Amniotic stem cell (primary cell): ENCODE measurements around the gene DOCK4.

Experiments used
- DNase-seq: peaks from one replicate; lab custom pipeline; 2025; lab: John Stamatoyannopoulos, UW

The DOCK4 gene

GRCh38 chr7:111758332-111758731, 447.9 kb downstream of the DOCK4 start:
- no peak for DNase-seq

GRCh38 chr7:111756687-111757178, 449.5 kb downstream of the DOCK4 start:
- DNase-seq = no peak

GRCh38 chr7:111755383-111755782, 450.8 kb downstream of the DOCK4 start:
- DNase-seq = no peak

DNA sequence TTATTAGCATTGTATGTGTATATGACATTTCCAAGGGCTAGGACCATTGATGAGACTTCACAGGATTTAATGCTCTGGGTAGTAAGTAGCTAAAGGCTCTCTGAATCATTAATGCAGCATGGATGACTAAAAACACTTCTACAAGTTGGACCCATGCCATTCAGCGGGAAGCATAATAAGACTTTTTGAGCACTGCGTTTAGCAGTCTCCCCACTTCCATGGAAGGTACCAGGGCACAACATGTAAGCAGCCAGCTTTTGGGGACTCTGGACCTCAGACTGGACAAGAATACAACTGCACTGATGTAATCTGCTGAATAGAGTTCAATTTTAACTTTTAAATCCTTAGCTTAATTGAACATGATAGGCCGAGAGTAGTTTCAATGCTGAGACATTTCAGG, 452.2 kb downstream of the DOCK4 start:
- no peak for DNase-seq

GRCh38 chr7:111752022-111752582, 454.1 kb downstream of the DOCK4 start:
- DNase-seq = peak; percentile 25

DNA sequence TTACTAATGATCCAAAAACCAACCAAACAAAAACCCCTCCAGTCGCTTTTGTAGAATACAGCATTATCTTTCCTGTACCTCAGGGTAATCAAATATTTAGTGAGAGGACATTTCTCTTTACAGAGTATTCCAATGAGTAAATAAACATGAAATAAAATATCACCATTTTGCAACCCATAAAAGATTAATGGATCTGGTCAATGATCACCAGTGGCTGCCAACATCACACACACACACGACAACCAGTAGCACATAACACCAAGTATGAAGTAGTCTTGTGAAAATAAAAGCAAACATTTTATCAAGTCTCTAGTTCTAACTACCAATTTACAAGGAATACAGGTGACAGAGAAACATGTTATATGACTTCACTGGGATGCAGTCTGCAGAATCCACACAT, 455.3 kb downstream of the DOCK4 start:
- no peak for DNase-seq

DNA sequence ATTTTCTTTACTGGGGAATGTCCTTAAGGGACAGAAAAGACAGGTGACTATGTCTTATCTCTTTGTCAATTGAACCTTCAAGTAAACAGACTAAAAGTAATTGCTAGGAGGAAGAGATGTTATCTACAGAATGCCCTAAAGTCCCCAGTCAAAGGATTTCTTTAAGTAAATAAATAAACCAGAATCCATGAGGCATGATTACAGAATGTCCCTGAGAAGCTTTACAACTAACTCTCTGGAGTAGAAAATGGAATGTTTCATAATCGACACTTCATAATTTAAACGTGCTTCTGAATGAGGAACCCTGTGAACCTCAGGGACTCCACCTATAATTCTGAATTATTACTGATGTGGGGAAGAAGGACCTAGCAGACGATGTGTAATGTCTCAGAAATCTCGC, 456.0 kb downstream of the DOCK4 start:
- no peak for DNase-seq

GRCh38 chr7:111749625-111750024, 456.6 kb downstream of the DOCK4 start:
- DNase-seq = no peak

DNA sequence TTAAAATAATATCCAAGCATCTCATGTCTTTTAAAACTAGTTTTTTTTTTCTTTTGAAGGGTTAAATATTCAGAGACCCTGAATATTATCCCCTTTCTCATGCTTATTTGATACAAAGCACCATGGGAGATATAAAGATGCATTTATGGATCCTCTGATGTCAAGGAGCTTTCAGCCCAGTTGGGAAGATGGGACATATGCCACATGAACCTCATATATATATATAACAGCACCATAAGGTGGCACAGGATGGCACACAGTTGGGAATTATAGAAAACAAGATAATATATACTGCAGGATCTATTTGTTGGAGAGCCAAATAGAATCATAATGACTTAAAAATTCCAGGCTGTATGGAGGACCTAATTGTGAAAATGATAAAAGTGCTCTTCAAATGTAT, 458.5 kb downstream of the DOCK4 start:
- no peak for DNase-seq

- DNase-seq = no peak
These were observed 459.2 kb downstream of the DOCK4 start for GRCh38 chr7:111746950-111747349.

GRCh38 chr7:111744501-111745155, 461.6 kb downstream of the DOCK4 start:
- DNase-seq = no peak

GRCh38 chr7:111743244-111743847, 462.9 kb downstream of the DOCK4 start:
- no peak for DNase-seq

DNA sequence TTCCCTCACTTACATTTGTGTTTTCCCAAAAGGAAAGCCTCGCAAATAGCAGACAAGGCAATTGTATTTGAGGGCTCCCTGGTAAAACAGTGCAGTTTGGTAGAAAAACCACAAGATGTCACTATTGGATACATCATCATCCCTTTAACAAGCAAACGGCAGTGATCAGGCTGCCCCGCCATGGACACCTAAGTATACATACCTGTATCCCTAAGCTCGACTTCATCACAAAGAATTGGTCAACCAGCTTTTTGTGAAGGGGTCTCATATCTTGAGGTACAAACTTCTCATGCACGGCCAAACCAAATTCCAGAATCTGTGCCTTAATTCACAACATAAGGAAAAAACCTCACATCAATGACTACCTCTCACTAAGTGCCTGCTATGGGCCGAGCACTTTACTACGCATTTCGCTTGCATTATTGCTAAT, 464.4 kb downstream of the DOCK4 start:
- DNase-seq = no peak

- no peak for DNase-seq
These were observed 465.3 kb downstream of the DOCK4 start for GRCh38 chr7:111740942-111741341.

GRCh38 chr7:111736552-111736874, 469.7 kb downstream of the DOCK4 start:
- no peak for DNase-seq

DNA sequence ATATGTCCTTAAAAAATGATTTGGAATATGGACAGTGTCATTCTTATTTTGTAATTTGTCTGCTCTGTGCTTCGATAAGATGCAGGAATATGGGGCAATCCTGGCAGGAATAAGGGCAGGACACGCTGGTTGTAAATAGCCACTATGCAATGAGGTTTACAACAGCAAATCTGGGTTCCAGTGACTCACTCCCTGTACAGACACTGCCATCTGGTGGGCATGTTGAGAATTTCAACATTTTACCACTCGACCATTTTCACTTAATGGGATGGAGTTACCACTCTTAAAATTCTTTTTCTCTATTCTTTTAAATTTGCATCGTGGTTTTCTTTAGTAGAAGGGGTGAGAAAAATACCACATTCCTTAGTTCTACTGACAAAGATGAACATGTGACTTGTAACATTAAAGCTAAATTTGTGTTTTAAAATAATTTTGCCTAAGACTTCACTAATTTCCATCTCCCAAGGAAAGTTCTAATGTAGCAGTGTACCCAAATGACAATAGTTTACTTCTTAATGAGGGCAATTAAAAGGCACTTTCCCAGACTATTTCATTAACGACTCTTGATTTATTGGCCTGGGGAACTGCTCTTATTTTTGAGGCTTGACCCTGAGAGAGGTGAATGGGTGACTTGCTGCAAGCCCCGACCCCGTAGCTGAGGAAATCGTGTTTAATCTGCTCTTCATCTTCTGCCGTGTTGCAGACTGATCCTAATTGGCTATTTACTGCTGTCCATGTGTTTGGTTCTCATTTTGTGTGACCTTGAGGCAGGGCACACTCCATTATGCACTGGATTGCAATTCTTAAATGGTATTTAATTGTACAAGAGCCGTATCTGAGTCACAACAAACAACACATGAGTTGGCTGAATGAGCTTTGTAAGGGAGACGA, 470.3 kb downstream of the DOCK4 start:
- DNase-seq = peak; percentile 31

GRCh38 chr7:111734954-111735660, 471.1 kb downstream of the DOCK4 start:
- no peak for DNase-seq

- no peak for DNase-seq
These were observed 473.3 kb downstream of the DOCK4 start for GRCh38 chr7:111732923-111733322.

DNA sequence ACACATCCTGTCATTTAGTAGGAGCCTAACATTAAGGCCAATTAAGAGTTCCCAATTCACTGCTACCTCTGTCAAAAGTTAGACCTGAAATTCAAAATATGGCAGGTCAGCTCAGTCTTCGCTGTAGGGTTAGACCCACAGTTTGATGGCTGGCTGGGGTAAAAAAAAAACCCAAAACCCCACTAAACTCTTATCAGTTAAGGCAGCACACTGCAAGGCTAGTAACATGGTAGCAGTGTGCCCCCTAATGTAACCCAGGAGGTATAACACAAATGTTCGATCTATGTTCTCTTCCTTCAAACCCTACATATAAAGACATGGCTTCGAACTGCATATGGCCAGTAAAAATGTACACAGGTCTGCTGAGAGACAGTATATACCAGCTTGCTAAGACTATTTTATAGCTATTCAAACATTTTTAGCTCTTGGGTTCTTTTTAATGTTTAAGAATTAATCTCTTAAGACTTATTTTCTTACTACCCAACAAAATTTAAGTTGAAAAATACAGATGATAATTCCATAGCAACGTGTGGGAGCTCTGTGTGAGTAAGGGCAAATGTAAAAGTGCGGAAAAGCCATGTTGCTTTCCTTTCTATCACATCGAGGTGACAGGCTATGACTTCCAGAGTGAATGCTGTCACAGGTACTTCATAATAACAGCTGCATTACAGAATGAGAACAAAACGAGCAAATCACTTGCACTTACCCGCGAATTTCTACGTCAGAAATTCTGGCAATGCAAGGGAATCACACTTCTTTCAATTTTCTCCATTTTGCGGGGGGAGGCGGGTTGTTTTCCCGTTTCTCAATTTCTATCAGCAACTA, 475.5 kb downstream of the DOCK4 start:
- no peak for DNase-seq

- DNase-seq = no peak
These were observed 476.1 kb downstream of the DOCK4 start for GRCh38 chr7:111730057-111730456.

- DNase-seq = no peak
These were observed 476.7 kb downstream of the DOCK4 start for GRCh38 chr7:111729483-111729882.
